Uterus (tissue), 4 donors: Measurements from ENCODE around the gene IARS2. TPM values are rescaled to one million over a fixed set of nuclear protein-coding genes. Genes with fewer than 3 reads are reported as not detected.
"Not testable (repeated sequence)": the region's sequence is repeated elsewhere in the genome, so short reads cannot be mapped to it uniquely, and the experiment has no call there.

ENCODE experiments used
- DNase-seq, 2 donors: peaks; one replicate each; pipeline ENCODE4 v3.0.0-alpha.2; 2019 to 2020
- H3K27ac ChIP-seq, 2 donors: fragments of 200-600 bp; sonication (generic); 1 replicate in 1 of 2; 2 replicates in 1 of 2; pipeline ENCODE4 v1.5.1; 2016 to 2018
- H3K27me3 ChIP-seq, 2 donors: fragments of 200-600 bp; sonication (generic); one replicate each; pipeline ENCODE4 v1.5.1; 2018 to 2019; ENCODE audit warnings: control low read depth in 1 of 2
- H3K36me3 ChIP-seq, 2 donors: fragments of 200-600 bp; sonication (generic); one replicate each; pipeline ENCODE4 v1.5.1; 2019; ENCODE audit warnings: control low read depth in 1 of 2
- H3K4me1 ChIP-seq, 2 donors: fragments of 200-600 bp; sonication (generic); one replicate each; pipeline ENCODE4 v1.5.1; 2018 to 2019; ENCODE audit warnings: control low read depth in 1 of 2
- H3K4me3 ChIP-seq, 2 donors: fragments of 200-600 bp; sonication (generic); 1 replicate in 1 of 2; 2 replicates in 1 of 2; pipeline ENCODE4 v1.5.1; 2018 to 2019; ENCODE audit warnings: mild to moderate bottlenecking in 1 of 2
- H3K9me3 ChIP-seq, 2 donors: fragments of 200-600 bp; sonication (generic); one replicate each; pipeline ENCODE4 v1.5.1; 2019; ENCODE audit warnings: control low read depth in 1 of 2
- POLR2A ChIP-seq, 2 donors: fragments of 450-650 bp; IDR thresholded peaks; one replicate each; pipeline ENCODE4 v1.6.1; 2016; ENCODE audit warnings: antibody characterized with exemption in 2 of 2, mild to moderate bottlenecking in 1 of 2, moderate library complexity in 1 of 2
- intact Hi-C: fragments of 100-400 bp; cut with DNase I; formaldehyde crosslinking; loops from one replicate; pipeline ENCODE4 v1.15.1; 2023; ENCODE audit warnings: low total_unique reads
- total RNA-seq, 4 donors: library from RNA; depleted of rRNA in 3 of 4; stranded (reverse); fragments of >200 nt in 3 of 4; gene quantifications; one replicate each; pipeline versions ENCODE4 v1.1.0 to v1.2.4, GENCODE V29; 2014 to 2023
- TF ChIP-seq, protein P1 (sequence below), 4 experiments: fragments of 200-600 bp in 2 of 4; fragments of 450-650 bp in 2 of 4; sonication (generic) in 2 of 4; IDR thresholded peaks; one replicate each; pipeline ENCODE4 v1.5.1; 2016 to 2019; ENCODE audit warnings: antibody characterized with exemption in 4 of 4, mild to moderate bottlenecking in 2 of 4, moderate library complexity in 1 of 4
- donor health status: DM: yes; HTN: yes; CAD: no.

The IARS2 gene
- total RNA-seq, 4 donors from 2014 or later, result 41.0 to 76.5 (median 49.8) TPM

DNA sequence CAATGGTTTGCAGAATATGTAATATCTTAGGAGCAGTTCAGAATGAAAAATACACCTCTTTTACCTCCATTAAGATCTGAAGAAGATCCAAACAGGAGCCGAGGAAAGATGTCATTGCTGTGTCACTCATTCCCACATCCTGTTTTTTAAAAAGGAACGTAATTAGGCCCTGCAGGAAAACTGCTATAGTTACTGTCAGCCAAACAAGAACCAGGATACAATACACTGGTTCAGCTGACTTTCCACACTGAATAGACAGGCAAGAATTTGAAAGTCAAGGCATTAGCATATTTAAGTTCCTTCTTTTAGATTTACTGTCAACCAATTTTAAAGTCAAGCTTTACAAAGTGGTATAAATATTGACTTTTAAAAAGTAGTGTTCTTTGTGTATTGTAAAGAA, 63.8 kb downstream of the IARS2 start:
- Histone ChIP-seq H3K4me1 (no peaks in the 10 kb centered on the region), H3K36me3 (no peaks in the 10 kb centered on the region), H3K4me3 (no peak overlapping the region), H3K27ac (no peak overlapping the region), H3K9me3 (no peaks in the 10 kb centered on the region), H3K27me3 (no peaks in the 10 kb centered on the region)
- no peak for TF ChIP-seq POLR2A (IDR thresholded peaks at IDR 0.05)
- TF ChIP-seq, protein P1, sequence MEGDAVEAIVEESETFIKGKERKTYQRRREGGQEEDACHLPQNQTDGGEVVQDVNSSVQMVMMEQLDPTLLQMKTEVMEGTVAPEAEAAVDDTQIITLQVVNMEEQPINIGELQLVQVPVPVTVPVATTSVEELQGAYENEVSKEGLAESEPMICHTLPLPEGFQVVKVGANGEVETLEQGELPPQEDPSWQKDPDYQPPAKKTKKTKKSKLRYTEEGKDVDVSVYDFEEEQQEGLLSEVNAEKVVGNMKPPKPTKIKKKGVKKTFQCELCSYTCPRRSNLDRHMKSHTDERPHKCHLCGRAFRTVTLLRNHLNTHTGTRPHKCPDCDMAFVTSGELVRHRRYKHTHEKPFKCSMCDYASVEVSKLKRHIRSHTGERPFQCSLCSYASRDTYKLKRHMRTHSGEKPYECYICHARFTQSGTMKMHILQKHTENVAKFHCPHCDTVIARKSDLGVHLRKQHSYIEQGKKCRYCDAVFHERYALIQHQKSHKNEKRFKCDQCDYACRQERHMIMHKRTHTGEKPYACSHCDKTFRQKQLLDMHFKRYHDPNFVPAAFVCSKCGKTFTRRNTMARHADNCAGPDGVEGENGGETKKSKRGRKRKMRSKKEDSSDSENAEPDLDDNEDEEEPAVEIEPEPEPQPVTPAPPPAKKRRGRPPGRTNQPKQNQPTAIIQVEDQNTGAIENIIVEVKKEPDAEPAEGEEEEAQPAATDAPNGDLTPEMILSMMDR (IDR thresholded peaks at IDR 0.05), result no peak
- DNase-seq, result no peak
- intact Hi-C loops, result no loop called here

DNA sequence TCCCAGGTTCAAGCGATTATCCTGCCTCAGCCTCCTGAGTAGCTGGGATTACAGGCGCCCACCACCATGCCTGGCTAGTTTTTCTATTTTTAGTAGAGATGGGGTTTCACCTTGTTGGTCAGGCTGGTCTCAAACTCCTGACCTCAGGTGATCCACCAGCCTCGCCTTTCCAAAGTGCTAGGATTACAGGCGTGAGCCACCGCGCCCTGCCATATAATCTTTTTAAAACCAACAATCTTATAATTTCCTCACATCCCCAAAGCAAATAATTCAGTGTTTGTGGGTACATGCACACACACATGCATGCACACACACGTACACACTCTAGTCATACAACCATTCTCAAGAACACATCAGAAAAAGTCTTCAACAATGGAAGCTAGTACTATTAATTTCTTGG, 64.6 kb downstream of the IARS2 start:
- H3K9me3 ChIP-seq, H3K4me3 ChIP-seq, intact Hi-C loops, H3K36me3 ChIP-seq, H3K27ac ChIP-seq, H3K27me3 ChIP-seq, H3K4me1 ChIP-seq, DNase-seq: not testable (repeated sequence)

DNA sequence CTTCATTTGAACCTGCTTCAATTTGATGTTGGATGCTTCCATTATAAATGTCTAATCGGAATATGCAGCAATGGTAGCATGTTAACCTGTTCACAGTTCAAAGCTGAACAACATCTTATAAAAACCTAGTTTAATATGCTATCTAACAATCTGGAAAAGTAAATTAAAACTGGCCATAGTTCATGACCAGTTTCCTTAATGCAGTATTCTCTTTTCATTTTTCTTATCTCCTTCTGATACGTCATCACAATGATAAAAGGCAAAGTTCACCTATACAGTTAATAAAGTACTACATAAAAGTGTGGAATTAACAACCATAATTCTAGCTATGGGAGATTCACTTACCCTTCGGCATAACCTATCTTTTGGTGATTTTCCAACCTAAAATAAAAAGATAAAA, 65.1 kb downstream of the IARS2 start:
- Histone ChIP-seq H3K27ac (no peak overlapping the region), H3K4me1 (no peaks in the 10 kb centered on the region), H3K27me3 (no peaks in the 10 kb centered on the region), H3K4me3 (no peak overlapping the region), H3K36me3 (no peaks in the 10 kb centered on the region), H3K9me3 (no peaks in the 10 kb centered on the region)
- no peak for DNase-seq
- intact Hi-C loops, result no loop called here
- TF ChIP-seq, protein P1 (IDR thresholded peaks at IDR 0.05), result no peak
- TF ChIP-seq POLR2A (IDR thresholded peaks at IDR 0.05), result no peak

DNA sequence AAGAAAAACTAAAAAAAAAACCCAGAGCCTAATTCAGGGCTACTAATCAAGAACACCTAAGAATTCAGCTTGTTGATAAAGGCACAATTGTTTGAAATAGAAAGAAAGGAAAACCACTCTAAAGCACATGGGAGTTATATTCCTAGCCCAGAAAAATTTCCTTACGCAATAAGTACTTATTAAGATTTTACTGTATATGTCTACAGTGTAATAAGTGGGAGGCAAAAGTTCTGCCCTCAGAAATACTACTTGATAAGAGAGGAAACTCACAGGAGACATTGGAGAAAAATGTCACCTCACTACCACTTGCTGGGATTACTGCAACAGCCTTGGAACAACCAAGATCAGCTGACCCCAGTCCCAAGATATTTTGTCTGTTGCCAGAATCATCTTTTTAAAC, 66.1 kb downstream of the IARS2 start:
- intact Hi-C loops, result no loop called here

DNA sequence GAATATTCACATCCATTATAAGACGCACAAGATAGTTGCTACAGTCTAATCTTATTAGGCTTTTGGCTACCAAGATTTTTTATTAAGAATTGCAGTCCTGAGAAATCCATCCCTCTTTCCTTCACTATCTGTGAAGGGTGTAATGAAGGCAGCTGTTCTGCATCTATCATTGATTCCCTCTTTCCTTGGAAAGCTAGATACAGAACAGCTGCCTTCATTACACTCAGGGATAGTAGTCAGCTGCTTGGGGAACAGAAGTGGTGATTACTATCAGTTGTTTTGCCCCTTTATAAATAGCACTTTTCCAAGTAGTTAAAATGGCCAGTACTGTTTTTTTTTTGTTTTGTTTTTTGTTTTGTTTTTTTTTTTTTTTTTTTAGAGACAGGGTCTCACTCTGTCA, 70.2 kb downstream of the IARS2 start:
- no peak overlapping the region for H3K4me3 ChIP-seq
- no peaks in the 10 kb centered on the region for H3K4me1 ChIP-seq
- H3K36me3 ChIP-seq, result no peaks in the 10 kb centered on the region
- DNase-seq, result no peak
- intact Hi-C loops, result no loop called here
- no peaks in the 10 kb centered on the region for H3K9me3 ChIP-seq
- H3K27me3 ChIP-seq, result no peaks in the 10 kb centered on the region
- TF ChIP-seq, protein P1 (IDR thresholded peaks at IDR 0.05), result no peak
- TF ChIP-seq POLR2A (IDR thresholded peaks at IDR 0.05), result no peak
- no peak overlapping the region for H3K27ac ChIP-seq

More for the DNA sequence above, 66.1 kb downstream of the IARS2 start:
- H3K4me3 ChIP-seq, result no peak overlapping the region
- no peak overlapping the region for H3K27ac ChIP-seq
- H3K27me3 ChIP-seq, result no peaks in the 10 kb centered on the region
- no peaks in the 10 kb centered on the region for H3K9me3 ChIP-seq
- no peak for DNase-seq
- TF ChIP-seq, protein P1 (IDR thresholded peaks at IDR 0.05), result no peak
- TF ChIP-seq POLR2A (IDR thresholded peaks at IDR 0.05), result no peak
- no peaks in the 10 kb centered on the region for H3K4me1 ChIP-seq
- no peaks in the 10 kb centered on the region for H3K36me3 ChIP-seq

DNA sequence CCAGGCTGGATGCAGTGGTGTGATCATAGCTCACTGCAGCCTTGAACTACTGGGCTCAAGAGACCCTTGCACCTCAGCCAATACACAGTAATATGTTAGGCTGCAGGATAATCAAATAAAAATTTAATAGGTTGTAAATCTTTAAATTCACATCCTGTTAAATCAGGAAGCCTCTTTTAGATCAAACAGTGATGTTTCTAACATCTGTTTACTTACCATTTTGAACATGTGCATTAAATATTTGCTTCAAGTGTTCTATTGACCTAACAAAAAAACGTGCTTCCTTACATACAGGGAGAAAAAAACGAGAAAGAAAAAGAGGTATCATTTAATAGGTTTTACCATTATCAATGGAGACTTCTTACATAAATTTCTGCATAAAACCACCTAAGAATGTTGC, 70.6 kb downstream of the IARS2 start:
- no peak overlapping the region for H3K4me3 ChIP-seq
- DNase-seq, result no peak
- no peaks in the 10 kb centered on the region for H3K27me3 ChIP-seq
- intact Hi-C loops, result no loop called here
- H3K36me3 ChIP-seq, result no peaks in the 10 kb centered on the region
- no peak for TF ChIP-seq POLR2A (IDR thresholded peaks at IDR 0.05)
- TF ChIP-seq, protein P1 (IDR thresholded peaks at IDR 0.05), result no peak
- no peaks in the 10 kb centered on the region for H3K4me1 ChIP-seq
- no peaks in the 10 kb centered on the region for H3K9me3 ChIP-seq
- H3K27ac ChIP-seq, result no peak overlapping the region
